ENCODE measurements around the gene CAV2.
A peak's percentile ranks its signal among the peaks of the same experiment; 100 is the strongest.

The CAV2 gene

GRCh38 chr7:116496653-116497052 is 2.9 kb upstream of the CAV2 start:
- DNase-seq, result no peak

GRCh38 chr7:116497708-116498107 is 1.8 kb upstream of the CAV2 start:
- no peak for DNase-seq

GRCh38 chr7:116500078-116500853 is 728 bp downstream of the CAV2 start:
- DNase-seq, result no peak

GRCh38 chr7:116501425-116502167 is 2.1 kb downstream of the CAV2 start:
- DNase-seq, result no peak

GRCh38 chr7:116502201-116503096 is 2.9 kb downstream of the CAV2 start:
- no peak for DNase-seq

GRCh38 chr7:116503835-116504234 is 4.3 kb downstream of the CAV2 start:
- DNase-seq, result no peak

GRCh38 chr7:116505278-116505677 is 5.7 kb downstream of the CAV2 start:
- DNase-seq, result no peak

GRCh38 chr7:116505823-116506222 is 6.3 kb downstream of the CAV2 start:
- DNase-seq, result no peak

GRCh38 chr7:116509982-116510579 is 10.5 kb downstream of the CAV2 start:
- no peak for DNase-seq

- no peak for DNase-seq
Measured at GRCh38 chr7:116510795-116511194, 11.3 kb downstream of the CAV2 start.

- peak; percentile 71 for DNase-seq
Measured at GRCh38 chr7:116511552-116512519, 12.3 kb downstream of the CAV2 start.

- DNase-seq, result no peak
Measured at GRCh38 chr7:116512520-116513188, 13.1 kb downstream of the CAV2 start.

- DNase-seq, result no peak
Measured at GRCh38 chr7:116515584-116515983, 16.0 kb downstream of the CAV2 start.

- no peak for DNase-seq
Measured at GRCh38 chr7:116516324-116516723, 16.8 kb downstream of the CAV2 start.

GRCh38 chr7:116517626-116518025 is 18.1 kb downstream of the CAV2 start:
- DNase-seq, result no peak

- DNase-seq, result no peak
Measured at GRCh38 chr7:116518961-116519360, 19.4 kb downstream of the CAV2 start.

- no peak for DNase-seq
Measured at GRCh38 chr7:116521046-116521664, 21.6 kb downstream of the CAV2 start.

- no peak for DNase-seq
Measured at GRCh38 chr7:116522247-116522646, 22.7 kb downstream of the CAV2 start.

- no peak for DNase-seq
Measured at GRCh38 chr7:116524221-116524608, 24.7 kb downstream of the CAV2 start.

- peak; percentile 62 for DNase-seq
Measured at GRCh38 chr7:116524609-116525297, 25.2 kb downstream of the CAV2 start, which contains the start of gene CAV1. Gene CAV1, plus strand, starts transcription at chr7:116525036. Its CDS starts 27 bp downstream, at chr7:116525063.

All from COR-L47 (cell line).